Trophoblast cell (in vitro differentiated cells and primary cell): ENCODE data around the gene GP1BA.

Source experiments
- DNase-seq, 2 donors: peaks; one replicate each; pipeline ENCODE4 v3.0.0-alpha.2; 2016
- H2AFZ ChIP-seq: 2 replicates; pipeline ENCODE4 v1.6.1; 2013; ENCODE audit warnings: low read length, moderate library complexity, mild to moderate bottlenecking; ENCODE audit not compliant: insufficient read depth, poor library complexity
- H2AK5ac ChIP-seq: 2 replicates; pipeline ENCODE4 v1.6.1; 2013; ENCODE audit warnings: mild to moderate bottlenecking, low read length
- H2BK120ac ChIP-seq: 2 replicates; pipeline ENCODE4 v1.6.1; 2013; ENCODE audit warnings: low read length, mild to moderate bottlenecking, moderate library complexity; ENCODE audit not compliant: insufficient read depth, poor library complexity
- H2BK12ac ChIP-seq: 2 replicates; pipeline ENCODE4 v1.6.1; 2013; ENCODE audit warnings: mild to moderate bottlenecking, low read length, moderate library complexity
- H2BK5ac ChIP-seq: 2 replicates; pipeline ENCODE4 v1.6.1; 2013; ENCODE audit warnings: low read length, low read depth, moderate library complexity, mild to moderate bottlenecking; ENCODE audit not compliant: poor library complexity
- H3K14ac ChIP-seq: 2 replicates; pipeline ENCODE4 v1.6.1; 2013; ENCODE audit warnings: mild to moderate bottlenecking, low read length
- H3K18ac ChIP-seq: 2 replicates; pipeline ENCODE4 v1.6.1; 2013; ENCODE audit warnings: mild to moderate bottlenecking, low read length
- H3K23ac ChIP-seq: 2 replicates; pipeline ENCODE4 v1.6.1; 2013; ENCODE audit warnings: low read length
- H3K27ac ChIP-seq: 2 replicates; pipeline ENCODE4 v1.5.1; 2013; ENCODE audit warnings: low read depth, mild to moderate bottlenecking, inconsistent platforms, low read length, moderate library complexity
- H3K27me3 ChIP-seq: 2 replicates; pipeline ENCODE4 v1.6.1; 2013; ENCODE audit warnings: inconsistent platforms, mild to moderate bottlenecking, low read length, moderate library complexity; ENCODE audit not compliant: insufficient read depth
- H3K36me3 ChIP-seq, 2 experiments: 1 replicate in 1 of 2; 2 replicates in 1 of 2; pipeline ENCODE4 v1.6.1; 2013; ENCODE audit warnings: low read length in 2 of 2, mild to moderate bottlenecking in 2 of 2, moderate library complexity in 1 of 2; ENCODE audit not compliant: insufficient read depth in 2 of 2, control insufficient read depth in 1 of 2
- H3K4ac ChIP-seq: 2 replicates; pipeline ENCODE4 v1.6.1; 2013; ENCODE audit warnings: low read depth, mild to moderate bottlenecking, low read length, moderate library complexity
- H3K4me1 ChIP-seq, 2 experiments: 1 replicate in 1 of 2; 2 replicates in 1 of 2; pipeline ENCODE4 v1.6.1; 2013; ENCODE audit warnings: low read length in 2 of 2, mild to moderate bottlenecking in 2 of 2, moderate library complexity in 1 of 2; ENCODE audit not compliant: insufficient read depth in 2 of 2, control insufficient read depth in 1 of 2
- H3K4me2 ChIP-seq: 2 replicates; pipeline ENCODE4 v1.6.1; 2013; ENCODE audit warnings: inconsistent platforms, mild to moderate bottlenecking, low read length, moderate library complexity
- H3K4me3 ChIP-seq: 2 replicates; pipeline ENCODE4 v1.5.1; 2013; ENCODE audit warnings: mild to moderate bottlenecking, low read depth, low read length, inconsistent platforms
- H3K79me1 ChIP-seq: one replicate; pipeline ENCODE4 v1.6.1; 2013; ENCODE audit warnings: low read length
- H3K79me2 ChIP-seq: 2 replicates; pipeline ENCODE4 v1.6.1; 2013; ENCODE audit warnings: low read length, mild to moderate bottlenecking; ENCODE audit not compliant: control insufficient read depth, insufficient read depth, poor library complexity
- H3K9ac ChIP-seq: 2 replicates; pipeline ENCODE4 v1.6.1; 2013; ENCODE audit warnings: mild to moderate bottlenecking, low read length
- H3K9me3 ChIP-seq: 2 replicates; pipeline ENCODE4 v1.6.1; 2013; ENCODE audit warnings: low read depth, mild to moderate bottlenecking, control low read depth, inconsistent platforms, low read length; ENCODE audit not compliant: insufficient read depth
- H4K12ac ChIP-seq: 2 replicates; pipeline ENCODE4 v1.6.1; 2013; ENCODE audit warnings: low read depth, mild to moderate bottlenecking, low read length, moderate library complexity
- H4K8ac ChIP-seq: 2 replicates; pipeline ENCODE4 v1.6.1; 2013; ENCODE audit warnings: low read depth, mild to moderate bottlenecking, low read length, moderate library complexity
- H4K91ac ChIP-seq: one replicate; pipeline ENCODE4 v1.6.1; 2013; ENCODE audit warnings: low read depth, mild to moderate bottlenecking, low read length, moderate library complexity
- WGBS: extraction: QIAGEN DNeasy Blood & Tissue Kit; methylation state at CpG from one replicate; pipeline ENCODE4 v1.1.7; 2013; ENCODE audit warnings: missing lambda C conversion rate; ENCODE audit not compliant: insufficient read length, insufficient coverage; ENCODE audit errors: extremely low coverage; 5-methylcytosine and 5-hydroxymethylcytosine counted together

Gene GP1BA

DNA sequence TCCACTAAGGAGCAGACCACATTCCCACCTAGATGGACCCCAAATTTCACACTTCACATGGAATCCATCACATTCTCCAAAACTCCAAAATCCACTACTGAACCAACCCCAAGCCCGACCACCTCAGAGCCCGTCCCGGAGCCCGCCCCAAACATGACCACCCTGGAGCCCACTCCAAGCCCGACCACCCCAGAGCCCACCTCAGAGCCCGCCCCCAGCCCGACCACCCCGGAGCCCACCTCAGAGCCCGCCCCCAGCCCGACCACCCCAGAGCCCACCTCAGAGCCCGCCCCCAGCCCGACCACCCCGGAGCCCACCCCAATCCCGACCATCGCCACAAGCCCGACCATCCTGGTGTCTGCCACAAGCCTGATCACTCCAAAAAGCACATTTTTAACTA is 1.6 kb downstream of the GP1BA start:
- Histone ChIP-seq H3K4me1 (peaks cover under 1 to 2% of the 10 kb centered on the region in 2 experiments), H2BK12ac (no peak overlapping the region), H2AK5ac (no peak overlapping the region), H3K4me3 (no peak overlapping the region), H3K4me2 (no peak overlapping the region), H3K79me2 (peaks cover 1% of the 10 kb centered on the region), H3K9ac (no peak overlapping the region), H3K27me3 (no peaks in the 10 kb centered on the region), H4K8ac (no peak overlapping the region), H2BK5ac (no peak overlapping the region), H3K79me1 (peaks cover 2% of the 10 kb centered on the region), H3K36me3 (peaks cover 23 to 27% of the 10 kb centered on the region in 2 experiments), H4K12ac (no peak overlapping the region), H3K14ac (no peak overlapping the region), H2BK120ac (no peak overlapping the region), H4K91ac (no peak overlapping the region), H3K9me3 (peaks cover 2% of the 10 kb centered on the region), H2AFZ (no peak overlapping the region), H3K18ac (no peak overlapping the region), H3K27ac (no peak overlapping the region), H3K4ac (no peak overlapping the region), H3K23ac (no peak overlapping the region)
- WGBS, result 100% methylated on average over 1 of the region's 16 CpGs
- DNase-seq, result no peak

- WGBS, result no CpG with 5 or more reads among the region's 14 CpGs
- H3K4me2 ChIP-seq, result no peak overlapping the region
Measured at GRCh38 chr17:4934173-4934979, 2.3 kb downstream of the GP1BA start.

DNA sequence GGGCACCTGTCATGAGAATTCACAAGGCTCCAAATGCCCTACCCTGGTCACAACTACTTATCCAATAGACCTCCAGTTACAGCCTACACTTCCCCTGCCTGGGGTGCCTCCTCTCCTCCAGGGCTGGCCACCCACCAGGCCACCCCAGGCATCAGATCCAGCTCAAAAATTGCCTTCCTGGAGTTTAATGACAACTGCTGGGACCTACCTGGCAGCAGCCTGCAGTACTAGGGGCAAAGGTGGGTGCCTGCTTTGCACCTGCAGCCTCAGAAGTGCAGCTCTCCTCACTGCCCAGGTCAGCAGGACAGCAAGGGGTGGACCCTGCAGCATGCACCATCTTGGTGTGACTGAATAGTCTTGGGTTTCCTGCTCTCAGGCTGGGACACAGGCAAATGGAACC is 3.6 kb downstream of the GP1BA start:
- Histone ChIP-seq H3K4me2 (no peak overlapping the region), H3K4me3 (no peak overlapping the region), H3K4ac (no peak overlapping the region), H4K8ac (no peak overlapping the region), H3K4me1 (peaks cover 8% of the 10 kb centered on the region in 2 experiments), H3K14ac (no peak overlapping the region), H4K91ac (no peak overlapping the region), H2BK5ac (no peak overlapping the region), H3K18ac (no peak overlapping the region), H3K9ac (no peak overlapping the region), H2BK12ac (no peak overlapping the region), H3K36me3 (peaks cover 24 to 29% of the 10 kb centered on the region in 2 experiments), H3K23ac (no peak overlapping the region), H3K79me1 (peaks cover 12% of the 10 kb centered on the region), H3K9me3 (no peaks in the 10 kb centered on the region), H2BK120ac (no peak overlapping the region), H3K27me3 (no peaks in the 10 kb centered on the region), H3K27ac (no peak overlapping the region), H4K12ac (no peak overlapping the region), H2AK5ac (no peak overlapping the region), H3K79me2 (peaks cover 14% of the 10 kb centered on the region), H2AFZ (no peak overlapping the region)
- DNase-seq, result no peak

More at GRCh38 chr17:4934173-4934979, 2.3 kb downstream of the GP1BA start:
- H3K23ac ChIP-seq, result no peak overlapping the region
- H4K12ac ChIP-seq, result peak overlapping the region; percentile 32
- H2BK12ac ChIP-seq, result peak overlapping the region; percentile 20
- H3K4me1 ChIP-seq, result peaks cover 8% of the 10 kb centered on the region in 2 experiments
- H3K4ac ChIP-seq, result no peak overlapping the region
- H3K14ac ChIP-seq, result no peak overlapping the region
- H3K4me3 ChIP-seq, result no peak overlapping the region
- H3K18ac ChIP-seq, result peak overlapping the region; percentile 47
- H3K27ac ChIP-seq, result no peak overlapping the region
- H2AFZ ChIP-seq, result no peak overlapping the region
- H4K8ac ChIP-seq, result peak overlapping the region; percentile 67
- H2BK120ac ChIP-seq, result no peak overlapping the region
- peak overlapping the region; percentile 15 for H2AK5ac ChIP-seq
- peaks cover 24 to 29% of the 10 kb centered on the region in 2 experiments for H3K36me3 ChIP-seq
- H3K27me3 ChIP-seq, result no peaks in the 10 kb centered on the region
- H3K79me1 ChIP-seq, result peaks cover 3% of the 10 kb centered on the region
- H2BK5ac ChIP-seq, result no peak overlapping the region
- peak overlapping the region; percentile 8 for H4K91ac ChIP-seq
- peaks cover 8% of the 10 kb centered on the region for H3K79me2 ChIP-seq
- no peak overlapping the region for H3K9ac ChIP-seq
- DNase-seq, result peak in 1 of 2 donors; percentile 50
- no peaks in the 10 kb centered on the region for H3K9me3 ChIP-seq

- H3K23ac ChIP-seq, result no peak overlapping the region
- H3K9me3 ChIP-seq, result no peaks in the 10 kb centered on the region
- no peaks in the 10 kb centered on the region for H3K27me3 ChIP-seq
- no peak overlapping the region for H4K8ac ChIP-seq
- no peak overlapping the region for H2AFZ ChIP-seq
- no peak overlapping the region for H3K4me2 ChIP-seq
- no peak overlapping the region for H3K27ac ChIP-seq
- H3K4me3 ChIP-seq, result no peak overlapping the region
- no peak overlapping the region for H3K9ac ChIP-seq
- H3K79me2 ChIP-seq, result peaks cover 18% of the 10 kb centered on the region
- H3K14ac ChIP-seq, result no peak overlapping the region
- no peak overlapping the region for H2BK5ac ChIP-seq
- no CpG with 5 or more reads among the region's 3 CpGs for WGBS
- no peak overlapping the region for H3K18ac ChIP-seq
- H3K79me1 ChIP-seq, result peaks cover 15% of the 10 kb centered on the region
- H3K4me1 ChIP-seq, result peaks cover 8 to 10% of the 10 kb centered on the region in 2 experiments
- no peak overlapping the region for H2BK120ac ChIP-seq
- H3K4ac ChIP-seq, result no peak overlapping the region
- no peak overlapping the region for H4K12ac ChIP-seq
- no peak for DNase-seq
- H2BK12ac ChIP-seq, result no peak overlapping the region
- H4K91ac ChIP-seq, result no peak overlapping the region
- H3K36me3 ChIP-seq, result peaks cover 24 to 26% of the 10 kb centered on the region in 2 experiments
- H2AK5ac ChIP-seq, result no peak overlapping the region
Measured at GRCh38 chr17:4936436-4936835, 4.4 kb downstream of the GP1BA start.
